ENCODE data around the gene PRMT7. TPM values are rescaled to one million over a fixed set of nuclear protein-coding genes. Genes with fewer than 3 reads are reported as not detected.

Gene PRMT7
- total RNA-seq, 1 experiment from 2014 or later, result 49.4 TPM

GRCh38 chr16:68367891-68368290 is 57.1 kb downstream of the PRMT7 start:
- Mint-ChIP-seq H3K36me3 (ENCODE audit: insufficient read depth, unreplicated experiment) (peaks cover 15% of the 10 kb centered on the region), H3K27me3 (ENCODE audit: unreplicated experiment) (peaks cover 53% of the 10 kb centered on the region), H3K4me3 (ENCODE audit: low read depth, unreplicated experiment) (no peak overlapping the region), H3K4me1 (ENCODE audit: low read depth, unreplicated experiment) (no peaks in the 10 kb centered on the region), H3K27ac (ENCODE audit: unreplicated experiment) (no peak overlapping the region), H3K9me3 (ENCODE audit: low read depth, unreplicated experiment) (no peaks in the 10 kb centered on the region)
- no TSS peak for BruUV-seq (replicated peaks)
- CTCF ChIA-PET, result interaction anchor here (2.1 kb wide), 1 partner anchor 10 kb away, joined by 4 read pairs; no protein-coding TSS in a partner anchor
- DNase-seq, result no peak
- intact Hi-C loops (cut with micrococcal nuclease; ENCODE audit: unreplicated experiment), result no loop called here
- no peak for TF ChIP-seq CTCF (IDR thresholded peaks at IDR 0.05; ENCODE audit: unreplicated experiment)

DNA sequence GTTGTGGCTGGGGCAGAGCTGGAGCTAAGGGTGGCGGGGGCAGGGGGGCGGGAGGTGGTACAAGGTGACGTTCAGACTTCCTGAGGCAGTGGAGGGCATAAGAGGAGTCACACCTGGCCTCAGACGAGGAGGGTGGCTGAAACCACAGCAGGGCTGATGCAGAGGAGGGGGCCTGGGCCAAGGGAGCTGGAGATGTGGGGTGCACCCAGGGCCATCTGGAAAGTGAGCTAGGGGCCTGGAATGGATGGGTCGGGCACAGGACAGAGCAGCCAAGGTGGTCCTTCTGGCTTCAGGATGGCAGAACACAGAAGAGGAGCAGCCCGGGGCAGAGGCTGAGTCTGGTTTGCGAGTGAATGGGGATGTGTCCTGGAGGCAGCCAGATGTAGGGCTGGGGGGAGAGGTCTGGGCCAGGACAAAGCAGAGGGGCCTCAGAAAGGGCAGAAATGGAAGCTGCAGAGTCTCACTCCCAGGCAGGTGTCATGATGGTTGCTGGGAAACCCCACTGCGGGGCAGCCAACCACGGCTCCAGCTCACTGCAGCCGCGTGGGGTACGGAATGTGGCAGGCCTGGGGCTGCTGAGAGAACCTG is 57.6 kb downstream of the PRMT7 start:
- Mint-ChIP-seq H3K4me1 (ENCODE audit: low read depth, unreplicated experiment) (no peaks in the 10 kb centered on the region), H3K4me3 (ENCODE audit: low read depth, unreplicated experiment) (no peak overlapping the region), H3K27me3 (ENCODE audit: unreplicated experiment) (peaks cover 58% of the 10 kb centered on the region), H3K9me3 (ENCODE audit: low read depth, unreplicated experiment) (no peaks in the 10 kb centered on the region), H3K27ac (ENCODE audit: unreplicated experiment) (no peak overlapping the region), H3K36me3 (ENCODE audit: insufficient read depth, unreplicated experiment) (peaks cover 15% of the 10 kb centered on the region)
- BruUV-seq (replicated peaks), result no TSS peak
- no peak for DNase-seq
- CTCF ChIA-PET, result interaction anchor here (0.7 to 2.1 kb wide), 2 partner anchors 10 to 602 kb away, joined by 4 read pairs; no protein-coding TSS in a partner anchor
- TF ChIP-seq CTCF (IDR thresholded peaks at IDR 0.05; ENCODE audit: unreplicated experiment), result no peak
- intact Hi-C loops (cut with micrococcal nuclease; ENCODE audit: unreplicated experiment), result no loop called here

- CTCF ChIA-PET, result interaction anchor here (0.7 to 2.1 kb wide), 4 partner anchors 9 to 603 kb away, joined by 3 to 4 read pairs (median 4); no protein-coding TSS in a partner anchor
- peaks cover 66% of the 10 kb centered on the region for H3K27me3 Mint-ChIP-seq (ENCODE audit: unreplicated experiment)
- no TSS peak for BruUV-seq (replicated peaks)
- intact Hi-C loops (cut with micrococcal nuclease; ENCODE audit: unreplicated experiment), result no loop called here
- peaks cover 12% of the 10 kb centered on the region for H3K36me3 Mint-ChIP-seq (ENCODE audit: insufficient read depth, unreplicated experiment)
- H3K27ac Mint-ChIP-seq (ENCODE audit: unreplicated experiment), result no peak overlapping the region
- H3K4me3 Mint-ChIP-seq (ENCODE audit: low read depth, unreplicated experiment), result no peak overlapping the region
- no peaks in the 10 kb centered on the region for H3K9me3 Mint-ChIP-seq (ENCODE audit: low read depth, unreplicated experiment)
- H3K4me1 Mint-ChIP-seq (ENCODE audit: low read depth, unreplicated experiment), result no peaks in the 10 kb centered on the region
- no peak for DNase-seq
- no peak for TF ChIP-seq CTCF (IDR thresholded peaks at IDR 0.05; ENCODE audit: unreplicated experiment)
Observed at GRCh38 chr16:68369168-68369567, 58.3 kb downstream of the PRMT7 start.

- Mint-ChIP-seq H3K27me3 (ENCODE audit: unreplicated experiment) (peaks cover 74% of the 10 kb centered on the region), H3K9me3 (ENCODE audit: low read depth, unreplicated experiment) (no peaks in the 10 kb centered on the region), H3K4me1 (ENCODE audit: low read depth, unreplicated experiment) (no peaks in the 10 kb centered on the region), H3K36me3 (ENCODE audit: insufficient read depth, unreplicated experiment) (peaks cover 10% of the 10 kb centered on the region), H3K4me3 (ENCODE audit: low read depth, unreplicated experiment) (no peak overlapping the region), H3K27ac (ENCODE audit: unreplicated experiment) (no peak overlapping the region)
- no peak for TF ChIP-seq CTCF (IDR thresholded peaks at IDR 0.05; ENCODE audit: unreplicated experiment)
- CTCF ChIA-PET, result interaction anchor here (0.7 kb wide), 2 partner anchors 108 to 383 kb away, joined by 3 read pairs; no protein-coding TSS in a partner anchor
- intact Hi-C loops (cut with micrococcal nuclease; ENCODE audit: unreplicated experiment), result no loop called here
- BruUV-seq (replicated peaks), result no TSS peak
- DNase-seq, result no peak
Observed at GRCh38 chr16:68369697-68370580, 59.1 kb downstream of the PRMT7 start.

All from Calu3 (cell line).